HG03159 (cell line): ENCODE results near the gene DCAF8L2.
"Not testable (repeated sequence)": the region's sequence is repeated elsewhere in the genome, so short reads cannot be mapped to it uniquely, and the experiment has no call there.

ENCODE experiments used
- ATAC-seq: cut with Tn5 transposase; IDR thresholded peaks from one replicate; pipeline ENCODE4 v1.9.1; 2021; ENCODE audit warnings: mild to moderate bottlenecking, moderate library complexity; ENCODE audit not compliant: unreplicated experiment

Gene DCAF8L2

GRCh38 chrX:27590044-27590443, at the start of gene DCAF8L2:
DCAF8L2 (plus strand) TSS chrX:27590344; CDS start chrX:27746896, 156,552 bp downstream.
- ATAC-seq = no peak

DNA sequence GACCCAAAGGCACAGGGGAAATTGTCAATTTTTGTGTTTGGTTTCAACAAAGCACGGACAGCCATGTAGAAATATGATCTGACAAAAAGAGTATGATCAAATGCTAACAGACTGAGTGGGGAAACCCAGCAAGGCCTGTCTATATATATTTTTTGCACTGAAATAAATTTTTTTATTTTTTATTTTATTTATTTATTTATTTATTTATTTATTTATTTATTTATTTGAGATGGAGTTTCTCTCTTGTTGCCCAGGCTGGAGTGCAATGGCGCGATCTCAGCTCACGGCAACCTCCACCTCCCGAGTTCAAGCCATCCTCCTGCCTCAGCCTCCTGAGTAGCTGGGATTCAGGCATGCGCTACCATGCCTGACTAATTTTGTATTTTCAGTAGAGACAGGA, 49.0 kb upstream of the DCAF8L2 start:
- not testable (repeated sequence) for ATAC-seq

DNA sequence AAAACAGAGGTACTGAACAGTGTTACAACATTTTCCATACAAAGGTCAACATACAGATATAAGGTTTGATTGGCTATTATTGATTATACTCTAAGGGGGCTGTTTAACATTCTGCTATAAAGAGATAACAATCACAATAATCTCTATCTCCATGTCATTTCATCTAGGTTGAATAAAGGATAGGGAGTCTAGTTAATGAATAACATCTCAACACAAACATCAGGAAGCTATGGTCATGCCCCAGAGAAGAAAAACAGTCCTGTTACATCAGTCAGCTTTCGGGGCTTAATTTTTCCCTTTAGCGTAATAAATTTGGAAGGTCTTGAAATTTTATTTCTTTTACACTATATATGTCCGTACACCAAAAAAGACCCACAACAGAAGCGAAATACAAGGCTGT, 41.5 kb upstream of the DCAF8L2 start:
- no peak for ATAC-seq

GRCh38 chrX:27549688-27550087, 40.5 kb upstream of the DCAF8L2 start:
- no peak for ATAC-seq

GRCh38 chrX:27555514-27555913, 34.6 kb upstream of the DCAF8L2 start:
- ATAC-seq = no peak

GRCh38 chrX:27565992-27566391, 24.2 kb upstream of the DCAF8L2 start:
- ATAC-seq = no peak

DNA sequence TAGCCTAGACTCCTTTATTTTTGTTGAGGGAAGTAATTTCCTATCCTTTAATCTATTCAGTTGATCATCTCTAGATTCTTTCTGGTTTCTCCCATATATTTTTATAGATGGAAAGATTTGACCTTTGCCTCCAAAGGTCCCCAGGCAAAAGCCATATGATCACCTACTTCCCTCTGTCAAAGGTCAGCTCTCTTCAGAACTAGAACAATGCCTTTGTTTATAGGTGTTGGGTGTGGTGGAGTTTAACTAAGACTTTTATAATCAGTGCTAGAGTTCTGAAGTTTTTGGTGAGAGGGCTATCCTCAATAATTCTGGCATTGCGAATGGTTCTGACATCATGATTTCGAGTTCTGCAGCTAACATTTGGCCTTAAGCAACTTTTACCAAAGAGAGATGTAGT, 19.0 kb upstream of the DCAF8L2 start:
- no peak for ATAC-seq

GRCh38 chrX:27575565-27575964, 14.6 kb upstream of the DCAF8L2 start:
- no peak for ATAC-seq

GRCh38 chrX:27583976-27584375, 6.2 kb upstream of the DCAF8L2 start:
- ATAC-seq = no peak

DNA sequence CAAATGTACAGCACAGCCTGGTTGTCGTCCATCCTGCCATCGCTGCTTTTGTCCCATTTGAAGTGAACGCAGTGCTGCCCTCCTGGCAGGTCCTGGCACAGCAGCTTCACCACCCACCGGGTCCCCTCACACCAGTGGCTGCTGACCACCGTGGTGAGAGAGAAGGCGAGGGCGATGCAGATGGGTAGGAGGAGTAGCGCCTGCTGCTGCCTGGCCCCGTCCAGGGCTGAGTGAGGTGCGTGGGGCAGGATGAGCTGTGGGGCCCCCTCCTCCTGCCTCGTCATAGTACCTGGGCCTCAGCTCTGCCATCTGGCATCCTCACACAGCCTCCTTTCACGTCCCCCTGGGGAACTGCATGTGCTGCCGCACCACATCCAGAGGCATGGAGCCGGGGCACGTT, 1.8 kb downstream of the DCAF8L2 start:
- no peak for ATAC-seq

- no peak for ATAC-seq
Measured at GRCh38 chrX:27597508-27597907, 7.4 kb downstream of the DCAF8L2 start.

GRCh38 chrX:27598312-27598711, 8.2 kb downstream of the DCAF8L2 start:
- ATAC-seq = no peak

DNA sequence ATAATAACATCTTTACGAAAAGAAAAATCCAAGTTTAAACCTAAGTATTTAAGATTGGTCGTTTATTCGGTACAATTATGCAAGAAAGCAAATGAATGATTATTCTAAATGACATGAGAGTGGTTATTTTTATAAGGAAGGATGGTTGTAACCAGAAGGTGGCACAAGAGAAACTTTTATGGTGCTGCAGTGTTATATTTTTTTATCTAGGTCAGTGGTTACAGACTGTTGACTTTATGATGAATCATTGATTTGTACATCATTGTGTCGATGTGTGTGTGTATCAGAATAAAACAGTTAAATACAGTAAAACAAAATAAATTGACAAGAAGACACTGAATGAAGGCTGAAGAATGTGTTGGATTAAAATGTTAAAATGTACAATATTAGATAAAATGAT, 9.8 kb downstream of the DCAF8L2 start:
- ATAC-seq = no peak

GRCh38 chrX:27600686-27601085, 10.5 kb downstream of the DCAF8L2 start:
- ATAC-seq = no peak

GRCh38 chrX:27608671-27609070, 18.5 kb downstream of the DCAF8L2 start:
- ATAC-seq = no peak

- no peak for ATAC-seq
Measured at GRCh38 chrX:27619459-27619858, 29.3 kb downstream of the DCAF8L2 start.

DNA sequence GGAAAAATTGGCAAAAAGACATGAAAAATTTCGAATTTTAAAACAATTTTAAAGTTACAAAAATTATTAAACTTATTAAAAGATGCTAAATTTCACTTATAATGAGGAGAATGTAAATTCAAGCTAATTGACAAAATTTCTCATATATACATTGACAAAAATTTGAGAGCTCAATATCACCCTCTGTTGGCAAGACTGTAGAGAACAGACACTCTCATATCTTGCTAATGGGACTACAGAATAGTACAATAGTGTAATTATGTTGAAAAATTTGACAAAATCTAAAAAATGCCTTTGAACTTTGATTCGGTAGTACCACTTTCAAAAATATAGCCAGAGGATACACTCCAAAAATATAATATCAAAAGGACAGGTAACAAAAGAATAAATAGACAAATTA, 29.8 kb downstream of the DCAF8L2 start:
- no peak for ATAC-seq

- no peak for ATAC-seq
Measured at GRCh38 chrX:27622883-27623282, 32.7 kb downstream of the DCAF8L2 start.

- ATAC-seq = no peak
Measured at GRCh38 chrX:27626066-27626465, 35.9 kb downstream of the DCAF8L2 start.

- no peak for ATAC-seq
Measured at GRCh38 chrX:27633328-27633727, 43.2 kb downstream of the DCAF8L2 start.

DNA sequence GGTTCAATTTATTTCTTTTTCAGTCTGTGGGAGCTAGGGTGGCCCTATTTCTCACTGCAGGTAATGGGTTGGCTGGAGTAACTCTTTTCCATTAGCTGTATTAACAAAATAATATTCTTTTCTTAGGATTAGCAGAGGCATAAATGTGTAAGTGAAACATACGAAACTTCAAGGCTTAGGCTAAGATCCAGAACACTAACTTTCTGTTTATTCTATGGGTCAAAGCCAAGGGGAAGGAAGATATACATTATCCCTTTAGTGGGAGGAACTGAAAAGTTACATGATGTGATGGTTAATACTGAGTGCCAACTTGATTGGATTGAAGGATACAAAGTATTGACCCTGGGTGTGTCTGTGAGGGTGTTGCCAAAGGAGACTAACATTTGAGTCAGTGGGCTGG, 66.4 kb downstream of the DCAF8L2 start:
- no peak for ATAC-seq

- no peak for ATAC-seq
Measured at GRCh38 chrX:27660878-27661277, 70.7 kb downstream of the DCAF8L2 start.

DNA sequence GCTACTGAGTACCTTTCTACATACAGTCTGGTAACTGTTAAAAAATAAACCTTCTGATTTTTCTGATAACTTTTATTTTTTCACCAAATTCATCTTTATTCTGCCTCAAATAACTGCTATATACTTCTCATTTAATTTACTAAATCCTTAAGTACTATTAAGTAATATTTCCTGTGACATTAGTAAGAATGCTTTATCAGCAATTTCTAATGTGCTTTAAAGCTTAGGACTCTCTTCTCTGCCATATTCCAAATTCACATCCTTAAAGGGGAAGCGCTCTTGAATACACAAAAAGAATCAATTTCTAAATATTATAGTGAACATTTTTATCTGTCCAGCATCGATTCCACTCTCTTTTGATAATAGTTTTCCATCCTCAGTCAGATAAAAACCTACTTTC, 81.1 kb downstream of the DCAF8L2 start:
- no peak for ATAC-seq

- no peak for ATAC-seq
Measured at GRCh38 chrX:27674491-27674890, 84.3 kb downstream of the DCAF8L2 start.
